B cell (primary cell): ENCODE results near the gene SLC12A4. TPM values are rescaled to one million over a fixed set of nuclear protein-coding genes. Genes with fewer than 3 reads are reported as not detected.

ENCODE experiments used
- ATAC-seq: fragments of 200-7000 bp; cut with Tn5 transposase; one replicate; pipeline ENCODE4 v1.10.0; 2021; ENCODE audit warnings: low read depth, mild to moderate bottlenecking, moderate number of reproducible peaks, moderate library complexity
- CTCF ChIA-PET: fragments of 350-600 bp; sonication (Branson Sonifier 250); formaldehyde crosslinking; loops from one replicate; lab custom pipeline; 2021; ENCODE audit warnings: antibody characterized with exemption, inconsistent platforms; lab: Charles Lee
- POLR2A ChIA-PET: fragments of 350-600 bp; sonication (Branson Sonifier 250); formaldehyde crosslinking; loops from one replicate; lab custom pipeline; 2021; ENCODE audit warnings: antibody characterized with exemption; lab: Charles Lee
- DNase-seq: peaks from one replicate; pipeline ENCODE4 v3.0.0; 2013
- H2AFZ ChIP-seq: 2 replicates; pipeline ENCODE4 v1.6.1; 2012; ENCODE audit warnings: mild to moderate bottlenecking, low read depth, low read length; ENCODE audit not compliant: insufficient read depth, poor library complexity, severe bottlenecking
- H3K27ac ChIP-seq, 2 donors: 1 replicate in 1 of 2; 2 replicates in 1 of 2; pipeline ENCODE4 v1.5.1; 2012 to 2013; ENCODE audit warnings: low read length in 2 of 2, mild to moderate bottlenecking in 2 of 2, moderate library complexity in 1 of 2
- H3K27me3 ChIP-seq, 4 experiments: fragments of 200-600 bp in 1 of 4; sonication (generic) in 1 of 4; replicated peaks in 1 of 4; 1 replicate in 2 of 4; 2 replicates in 2 of 4; pipeline versions ENCODE4 v1.6.1 to v1.7.0; 2013 to 2016; ENCODE audit warnings: low read length in 3 of 4, mild to moderate bottlenecking in 2 of 4, mixed read lengths in 1 of 4, moderate library complexity in 1 of 4; ENCODE audit not compliant: insufficient read depth in 4 of 4, control insufficient read depth in 3 of 4; ENCODE audit errors: control extremely low read depth in 1 of 4
- H3K36me3 ChIP-seq, 2 experiments: replicated peaks in 1 of 2; 1 replicate in 1 of 2; 2 replicates in 1 of 2; pipeline versions ENCODE4 v1.6.1 to v1.7.1; 2013; ENCODE audit warnings: low read length in 1 of 2; ENCODE audit not compliant: insufficient read depth in 2 of 2, control insufficient read depth in 1 of 2; ENCODE audit errors: control extremely low read depth in 1 of 2, extremely low read depth in 1 of 2
- H3K4me1 ChIP-seq, 2 donors: fragments of 200-600 bp in 1 of 2; sonication (generic) in 1 of 2; 1 replicate in 1 of 2; 2 replicates in 1 of 2; pipeline versions ENCODE4 v1.5.1 to v1.6.1; 2013 to 2017; ENCODE audit warnings: low read length in 2 of 2; ENCODE audit not compliant: control insufficient read depth in 2 of 2, insufficient read depth in 2 of 2
- H3K4me2 ChIP-seq: replicated peaks from 2 replicates; pipeline ENCODE3; 2012; ENCODE audit warnings: mild to moderate bottlenecking, low read depth, low read length; ENCODE audit not compliant: poor library complexity, severe bottlenecking
- H3K4me3 ChIP-seq, 5 experiments: fragments of 200-600 bp in 1 of 5; sonication (generic) in 1 of 5; 1 replicate in 3 of 5; 2 replicates in 2 of 5; pipeline versions ENCODE4 v1.5.1 to v1.7.0; 2011 to 2016; ENCODE audit warnings: low read length in 4 of 5, mild to moderate bottlenecking in 4 of 5, low read depth in 2 of 5, control low read depth in 1 of 5, moderate library complexity in 1 of 5; ENCODE audit not compliant: insufficient read depth in 1 of 5; ENCODE audit errors: control extremely low read depth in 1 of 5, extremely low read depth in 1 of 5
- H3K79me2 ChIP-seq: fragments of 200-600 bp; sonication (generic); one replicate; pipeline ENCODE4 v1.6.0; 2016; ENCODE audit warnings: low read length; ENCODE audit not compliant: control insufficient read depth, insufficient read depth
- H3K9ac ChIP-seq: fragments of 200-600 bp; sonication (generic); 2 replicates; pipeline ENCODE4 v1.6.1; 2017; ENCODE audit warnings: mild to moderate bottlenecking, low read length, moderate library complexity
- H3K9me3 ChIP-seq, 3 donors: one replicate each; pipeline versions ENCODE4 v1.6.1 to v1.7.1; 2013; ENCODE audit warnings: low read length in 2 of 3; ENCODE audit not compliant: control insufficient read depth in 2 of 3, insufficient read depth in 1 of 3; ENCODE audit errors: control extremely low read depth in 1 of 3
- H4K20me1 ChIP-seq: 2 replicates; pipeline ENCODE4 v1.6.0; 2012; ENCODE audit warnings: mild to moderate bottlenecking, low read length; ENCODE audit not compliant: insufficient read depth, control insufficient read depth, poor library complexity, severe bottlenecking
- H3K27ac Mint-ChIP-seq: one replicate; pipeline ENCODE4 v1.8.0; 2021; ENCODE audit warnings: mixed read lengths
- H3K27me3 Mint-ChIP-seq: one replicate; pipeline ENCODE4 v1.8.0; 2021; ENCODE audit warnings: mixed read lengths
- H3K4me1 Mint-ChIP-seq: one replicate; pipeline ENCODE4 v1.8.0; 2021; ENCODE audit warnings: mixed read lengths
- H3K4me3 Mint-ChIP-seq: one replicate; pipeline ENCODE4 v1.8.0; 2021; ENCODE audit warnings: mixed read lengths
- H3K9me3 Mint-ChIP-seq: one replicate; pipeline ENCODE4 v1.8.0; 2022; ENCODE audit warnings: mixed read lengths; ENCODE audit not compliant: insufficient read depth
- EZH2 ChIP-seq: IDR thresholded peaks from 2 replicates; pipeline ENCODE4 v1.6.1; 2012; ENCODE audit warnings: borderline replicate concordance, low read depth, mild to moderate bottlenecking, moderate library complexity, low read length; ENCODE audit not compliant: insufficient read depth, poor library complexity, severe bottlenecking
- WGBS: methylation state at CpG from one replicate; pipeline ENCODE4 v1.1.5; 2013; ENCODE audit warnings: missing lambda C conversion rate; ENCODE audit not compliant: insufficient coverage; 5-methylcytosine and 5-hydroxymethylcytosine counted together
- intact Hi-C: fragments of 100-400 bp; cut with micrococcal nuclease; formaldehyde crosslinking; loops from one replicate; pipeline ENCODE4 v1.10.0; 2022
- polyA plus RNA-seq: library from polyadenylated mRNA; depleted of rRNA; stranded (reverse); fragments of >200 nt; gene quantifications from 2 replicates; pipeline ENCODE4 v1.2.3, GENCODE V29; 2012
- total RNA-seq, 2 donors: library from RNA; stranded (reverse); fragments of 120-200 nt in 1 of 2; gene quantifications; 1 replicate in 1 of 2; 2 replicates in 1 of 2; pipeline versions ENCODE4 v1.2.3 to v1.2.4, GENCODE V29; 2013 to 2022
- TF ChIP-seq, protein P1 (sequence below): fragments of 200-600 bp; IDR thresholded peaks from one replicate; pipeline ENCODE4 v1.8.0; 2022; ENCODE audit warnings: antibody characterized with exemption, mild to moderate bottlenecking

The SLC12A4 gene
- total and polyA plus RNA-seq, 2 donors (not counting 1 experiment from before 2014, with no cell fraction given): 20.2 to 42.2 TPM

DNA sequence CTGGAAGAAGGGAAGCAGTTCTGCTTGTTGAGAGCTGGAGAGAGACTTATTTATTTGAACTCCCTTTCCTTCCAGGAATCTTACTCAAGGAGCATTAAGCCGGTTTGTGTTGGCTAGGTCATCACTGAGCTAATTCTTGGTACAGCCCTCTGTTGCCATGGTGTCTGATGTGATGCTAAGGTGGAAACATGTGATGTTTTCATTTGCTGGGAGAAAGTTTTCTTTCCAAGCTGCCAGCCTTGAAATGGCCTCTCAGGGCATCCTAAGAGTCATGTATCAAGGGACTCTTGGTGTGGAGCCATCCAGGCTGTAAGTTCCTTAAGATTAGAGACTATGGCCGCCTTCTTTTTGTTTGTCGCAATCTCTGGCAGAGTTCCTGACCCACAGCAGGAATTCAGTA is 71.2 kb downstream of the SLC12A4 start:
- no peaks in the 10 kb centered on the region for H3K9me3 Mint-ChIP-seq
- intact Hi-C loops: no loop called here
- peaks cover 31% of the 10 kb centered on the region for H3K4me1 Mint-ChIP-seq
- H3K4me3 Mint-ChIP-seq: no peak overlapping the region
- 100% methylated on average over 2 of the region's 3 CpGs for WGBS
- TF ChIP-seq, protein P1, sequence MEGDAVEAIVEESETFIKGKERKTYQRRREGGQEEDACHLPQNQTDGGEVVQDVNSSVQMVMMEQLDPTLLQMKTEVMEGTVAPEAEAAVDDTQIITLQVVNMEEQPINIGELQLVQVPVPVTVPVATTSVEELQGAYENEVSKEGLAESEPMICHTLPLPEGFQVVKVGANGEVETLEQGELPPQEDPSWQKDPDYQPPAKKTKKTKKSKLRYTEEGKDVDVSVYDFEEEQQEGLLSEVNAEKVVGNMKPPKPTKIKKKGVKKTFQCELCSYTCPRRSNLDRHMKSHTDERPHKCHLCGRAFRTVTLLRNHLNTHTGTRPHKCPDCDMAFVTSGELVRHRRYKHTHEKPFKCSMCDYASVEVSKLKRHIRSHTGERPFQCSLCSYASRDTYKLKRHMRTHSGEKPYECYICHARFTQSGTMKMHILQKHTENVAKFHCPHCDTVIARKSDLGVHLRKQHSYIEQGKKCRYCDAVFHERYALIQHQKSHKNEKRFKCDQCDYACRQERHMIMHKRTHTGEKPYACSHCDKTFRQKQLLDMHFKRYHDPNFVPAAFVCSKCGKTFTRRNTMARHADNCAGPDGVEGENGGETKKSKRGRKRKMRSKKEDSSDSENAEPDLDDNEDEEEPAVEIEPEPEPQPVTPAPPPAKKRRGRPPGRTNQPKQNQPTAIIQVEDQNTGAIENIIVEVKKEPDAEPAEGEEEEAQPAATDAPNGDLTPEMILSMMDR: no peak
- TF ChIP-seq EZH2: no peak
- ChIA-PET POLR2A (no interaction called here), CTCF (interaction anchor here (0.5 to 2.7 kb wide), 5 partner anchors 13 to 144 kb away, joined by 3 to 25 read pairs (median 4); partner anchors contain the start of gene NRN1L)
- Histone ChIP-seq H4K20me1 (peaks cover 37% of the 10 kb centered on the region), H3K27ac (no peak overlapping the region), H3K4me2 (no peak overlapping the region), H3K9me3 (no peaks in the 10 kb centered on the region), H3K4me1 (peaks cover 15 to 18% of the 10 kb centered on the region in 2 donors), H2AFZ (no peak overlapping the region), H3K9ac (no peak overlapping the region), H3K4me3 (no peak overlapping the region), H3K79me2 (peaks cover 94% of the 10 kb centered on the region), H3K27me3 (no peaks in the 10 kb centered on the region), H3K36me3 (peaks cover 0 to 2% of the 10 kb centered on the region in 2 experiments)
- DNase-seq (no peak), ATAC-seq (no peak)
- H3K27me3 Mint-ChIP-seq: no peaks in the 10 kb centered on the region
- peak overlapping the region; percentile 66 for H3K27ac Mint-ChIP-seq

DNA sequence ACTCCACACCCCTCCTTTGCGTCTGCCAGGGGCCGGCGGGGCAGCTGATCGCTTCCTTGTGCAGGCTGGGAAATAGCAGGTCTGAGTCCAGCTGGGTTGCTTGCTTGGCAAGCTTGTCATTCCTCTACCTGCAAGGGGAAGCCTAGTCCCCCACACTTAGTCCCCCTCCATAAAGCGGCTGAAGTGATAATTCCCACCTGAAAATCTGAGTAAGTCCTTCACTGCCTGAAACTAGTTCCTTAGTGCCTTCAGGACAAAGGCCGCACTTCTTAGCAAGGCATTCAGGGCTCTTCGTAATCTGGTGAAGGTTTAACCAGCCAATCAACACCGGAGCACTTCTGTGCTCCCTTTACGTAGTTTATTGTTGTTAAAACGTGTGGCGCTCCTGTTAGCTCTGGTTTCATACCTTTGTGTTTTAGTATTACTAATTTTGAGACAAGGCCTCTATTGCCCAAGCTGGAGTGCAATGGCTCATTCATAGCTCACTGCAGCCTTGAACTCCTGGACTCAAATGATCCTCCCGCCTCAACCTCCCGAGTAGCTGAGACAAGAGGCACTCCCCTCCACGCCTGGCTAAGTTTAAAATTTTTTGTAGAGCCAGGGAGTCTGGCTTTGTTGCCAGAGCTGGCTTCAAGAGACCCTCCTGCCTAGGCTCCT is 74.6 kb downstream of the SLC12A4 start:
- H3K4me3 Mint-ChIP-seq: peak overlapping the region; percentile 90
- ATAC-seq: no peak
- 32% methylated on average over 12 of the region's 14 CpGs for WGBS
- H2AFZ ChIP-seq: peak overlapping the region; percentile 72
- H3K4me1 ChIP-seq: peaks cover 16 to 18% of the 10 kb centered on the region in 2 donors
- H3K9ac ChIP-seq: peak overlapping the region; percentile 91
- no peaks in the 10 kb centered on the region for H3K36me3 ChIP-seq
- no peak for TF ChIP-seq EZH2
- TF ChIP-seq, protein P1: no peak
- H3K79me2 ChIP-seq: peaks cover 66% of the 10 kb centered on the region
- no peaks in the 10 kb centered on the region for H3K27me3 Mint-ChIP-seq
- ChIA-PET POLR2A (interaction anchor here (2.2 kb wide), 1 partner anchor 42 kb away, joined by 19 read pairs; the partner anchor contains the start of gene PSMB10), CTCF (interaction anchor here (1.2 to 3.0 kb wide), 5 partner anchors 10 to 333 kb away, joined by 3 to 23 read pairs (median 4); partner anchors contain the start of gene NRN1L)
- H3K9me3 ChIP-seq: no peaks in the 10 kb centered on the region
- peak overlapping the region; percentile 54 to 92 (median 76) for H3K4me3 ChIP-seq
- H3K27ac Mint-ChIP-seq: peak overlapping the region; percentile 85
- peaks cover 31% of the 10 kb centered on the region for H3K4me1 Mint-ChIP-seq
- no peaks in the 10 kb centered on the region for H3K27me3 ChIP-seq
- peak overlapping the region; percentile 77 to 95 for H3K27ac ChIP-seq
- intact Hi-C loops: loop anchor here (1.0 to 5.0 kb wide), 7 partner anchors 22 to 190 kb away; partner anchors contain the start of genes CENPT, DDX28, DUS2 and NUTF2
- peak overlapping the region; percentile 92 for H3K4me2 ChIP-seq
- DNase-seq: no peak
- H3K9me3 Mint-ChIP-seq: no peaks in the 10 kb centered on the region
- H4K20me1 ChIP-seq: peaks cover 21% of the 10 kb centered on the region
